ENCODE data around the gene LENG9.

DNA sequence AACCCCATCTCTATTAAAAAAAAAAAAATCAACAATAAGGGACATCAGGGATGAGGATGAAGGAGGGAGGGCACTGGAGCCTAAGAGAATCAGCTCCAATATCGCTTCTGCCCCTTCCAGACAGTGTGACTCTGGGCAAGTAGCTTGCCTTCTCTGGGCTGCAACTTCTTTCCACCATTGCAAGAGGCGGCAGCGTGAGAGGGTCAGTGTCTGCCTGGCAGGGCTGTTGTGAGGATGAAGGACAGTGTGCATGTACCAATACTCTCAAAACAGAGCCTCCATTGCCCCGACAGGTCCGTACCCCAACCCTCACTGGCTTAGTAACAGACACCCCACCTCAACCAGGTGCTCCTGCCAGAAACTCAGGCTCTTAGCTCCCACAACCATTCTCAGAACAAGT, 29.9 kb downstream of the LENG9 start:
- TF ChIP-seq, protein P1, sequence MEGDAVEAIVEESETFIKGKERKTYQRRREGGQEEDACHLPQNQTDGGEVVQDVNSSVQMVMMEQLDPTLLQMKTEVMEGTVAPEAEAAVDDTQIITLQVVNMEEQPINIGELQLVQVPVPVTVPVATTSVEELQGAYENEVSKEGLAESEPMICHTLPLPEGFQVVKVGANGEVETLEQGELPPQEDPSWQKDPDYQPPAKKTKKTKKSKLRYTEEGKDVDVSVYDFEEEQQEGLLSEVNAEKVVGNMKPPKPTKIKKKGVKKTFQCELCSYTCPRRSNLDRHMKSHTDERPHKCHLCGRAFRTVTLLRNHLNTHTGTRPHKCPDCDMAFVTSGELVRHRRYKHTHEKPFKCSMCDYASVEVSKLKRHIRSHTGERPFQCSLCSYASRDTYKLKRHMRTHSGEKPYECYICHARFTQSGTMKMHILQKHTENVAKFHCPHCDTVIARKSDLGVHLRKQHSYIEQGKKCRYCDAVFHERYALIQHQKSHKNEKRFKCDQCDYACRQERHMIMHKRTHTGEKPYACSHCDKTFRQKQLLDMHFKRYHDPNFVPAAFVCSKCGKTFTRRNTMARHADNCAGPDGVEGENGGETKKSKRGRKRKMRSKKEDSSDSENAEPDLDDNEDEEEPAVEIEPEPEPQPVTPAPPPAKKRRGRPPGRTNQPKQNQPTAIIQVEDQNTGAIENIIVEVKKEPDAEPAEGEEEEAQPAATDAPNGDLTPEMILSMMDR (IDR thresholded peaks at IDR 0.05; ENCODE audit: insufficient read depth, low read depth, low read length) = no peak
- no peak for TF ChIP-seq EZH2 (IDR thresholded peaks at IDR 0.05; ENCODE audit: insufficient read depth, low read length)
